Activated naive CD4-positive, alpha-beta T cell (primary cell): ENCODE measurements around the gene LONRF3.
"Not testable (repeated sequence)": the region's sequence is repeated elsewhere in the genome, so short reads cannot be mapped to it uniquely, and the experiment has no call there.

Source experiments
- DNase-seq, 4 experiments: peaks; one replicate each; lab custom pipeline; 2025; lab: John Stamatoyannopoulos, UW

The LONRF3 gene

DNA sequence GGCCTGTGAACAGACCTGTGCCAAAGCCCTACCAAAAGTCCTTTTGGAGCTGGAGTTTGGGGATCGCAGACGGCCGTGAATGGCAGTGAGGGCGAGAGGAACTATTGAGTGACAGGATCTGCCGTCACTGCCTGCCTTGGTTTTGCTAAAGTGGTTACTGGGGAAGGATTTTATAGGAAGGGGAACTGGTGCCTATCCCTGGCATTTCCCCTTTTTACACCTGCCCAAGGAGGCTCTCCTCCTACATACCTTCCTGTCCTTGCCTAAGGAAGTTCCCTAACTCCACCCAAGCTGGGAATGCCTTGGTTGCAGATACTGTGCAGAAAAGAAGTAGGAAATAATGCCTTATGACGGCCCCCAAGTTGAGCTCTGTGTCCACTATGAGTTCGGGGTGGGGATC, 14.5 kb downstream of the LONRF3 start:
- DNase-seq, result no peak

GRCh38 chrX:118989886-118990285, 15.5 kb downstream of the LONRF3 start:
- no peak for DNase-seq

DNA sequence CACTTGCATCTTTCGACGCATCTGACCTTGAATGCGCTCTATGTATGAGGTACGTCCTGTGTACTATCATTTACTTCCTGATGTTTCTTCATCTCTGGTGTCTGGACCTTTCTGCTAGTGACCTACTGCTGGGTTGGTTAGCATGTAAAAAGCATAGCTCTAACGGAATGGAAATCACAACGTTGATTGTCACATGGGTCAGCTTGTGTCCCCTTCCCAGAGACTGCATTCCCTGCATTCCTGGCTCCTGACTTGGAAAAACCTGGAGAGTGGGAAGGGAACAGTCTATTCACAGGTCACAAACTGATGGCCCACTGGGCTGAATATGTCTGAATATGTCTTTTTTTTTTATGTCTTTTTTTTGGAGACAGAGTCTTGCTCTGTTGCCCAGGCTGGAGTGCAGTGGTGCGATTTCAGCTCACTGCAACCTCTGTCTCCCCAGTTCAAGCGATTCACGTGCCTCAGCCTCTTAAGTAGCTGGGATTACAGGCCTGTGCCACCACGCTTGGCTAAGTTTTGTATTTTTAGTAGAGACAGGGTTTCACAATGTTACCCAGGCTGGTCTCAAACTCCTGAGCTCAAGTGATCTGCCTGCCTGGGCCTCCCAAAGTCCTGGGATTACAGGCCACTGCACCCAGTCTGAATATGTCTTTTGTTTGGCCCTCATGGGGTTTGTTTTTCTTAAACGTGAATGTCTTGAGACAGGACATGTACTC, 16.3 kb downstream of the LONRF3 start:
- no peak for DNase-seq

DNA sequence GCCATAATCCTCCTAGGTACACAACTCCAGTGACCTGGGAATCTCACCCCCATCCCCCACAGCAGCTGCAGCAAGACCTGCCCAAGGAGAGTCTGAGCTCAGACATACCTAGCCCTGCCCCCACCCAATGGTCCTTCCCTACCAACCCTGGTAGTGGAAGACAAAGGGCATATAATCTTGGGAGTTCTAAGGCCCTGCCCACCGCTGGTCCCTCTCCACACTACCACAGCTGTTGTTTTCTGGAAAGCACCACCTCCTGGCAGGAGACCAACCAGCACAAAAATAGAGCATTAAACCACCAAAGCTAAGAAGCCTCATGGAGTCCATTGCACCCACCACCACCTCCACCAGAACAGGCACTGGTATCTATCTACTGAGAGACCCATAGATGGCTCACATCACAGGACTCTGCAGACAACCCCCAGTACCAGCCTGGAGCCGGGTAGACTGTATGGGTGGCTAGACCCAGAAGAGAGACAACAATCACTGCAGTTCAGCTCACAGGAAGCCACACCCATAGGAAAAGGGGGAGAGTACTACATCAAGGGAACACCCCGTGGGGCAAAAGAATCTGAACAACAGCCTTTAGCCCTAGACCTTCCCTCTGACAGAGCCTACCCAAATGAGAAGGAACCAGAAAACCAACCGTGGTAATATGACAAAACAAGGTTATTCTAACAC, 18.2 kb downstream of the LONRF3 start:
- peak in 2 of 4 experiments; percentile 1 to 5 for DNase-seq

GRCh38 chrX:119003462-119003861, 29.0 kb downstream of the LONRF3 start:
- no peak for DNase-seq

GRCh38 chrX:119004920-119005524, 30.6 kb downstream of the LONRF3 start:
- peak; percentile 2 to 49 (median 6) for DNase-seq

DNA sequence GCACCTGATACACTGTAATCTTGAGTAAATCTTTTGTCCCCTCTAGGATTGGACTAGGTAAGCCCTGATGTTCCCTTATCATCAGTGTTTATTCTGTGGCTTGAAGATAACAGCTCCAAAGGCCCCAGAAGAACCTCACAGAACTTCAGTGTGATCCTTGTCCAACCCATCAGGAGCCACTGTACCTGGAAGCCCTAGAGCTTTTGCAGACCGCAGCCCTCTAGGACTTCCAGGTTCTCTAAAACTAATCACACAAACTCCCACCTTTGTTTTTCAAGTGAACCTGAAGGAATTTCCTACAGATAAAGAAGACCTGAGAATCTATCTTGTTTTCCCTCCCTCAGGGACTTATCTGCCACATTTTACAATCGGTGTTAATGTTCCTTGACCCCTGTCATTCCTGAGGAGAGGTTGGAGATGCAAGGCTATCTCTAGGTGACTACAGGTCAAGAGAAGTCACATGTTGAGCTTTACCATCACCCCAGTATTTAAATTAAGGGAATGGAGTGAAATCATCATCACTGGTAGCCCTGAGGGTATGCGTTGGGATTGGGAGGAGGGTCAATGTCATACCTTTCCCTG, 32.9 kb downstream of the LONRF3 start:
- DNase-seq, result no peak

DNA sequence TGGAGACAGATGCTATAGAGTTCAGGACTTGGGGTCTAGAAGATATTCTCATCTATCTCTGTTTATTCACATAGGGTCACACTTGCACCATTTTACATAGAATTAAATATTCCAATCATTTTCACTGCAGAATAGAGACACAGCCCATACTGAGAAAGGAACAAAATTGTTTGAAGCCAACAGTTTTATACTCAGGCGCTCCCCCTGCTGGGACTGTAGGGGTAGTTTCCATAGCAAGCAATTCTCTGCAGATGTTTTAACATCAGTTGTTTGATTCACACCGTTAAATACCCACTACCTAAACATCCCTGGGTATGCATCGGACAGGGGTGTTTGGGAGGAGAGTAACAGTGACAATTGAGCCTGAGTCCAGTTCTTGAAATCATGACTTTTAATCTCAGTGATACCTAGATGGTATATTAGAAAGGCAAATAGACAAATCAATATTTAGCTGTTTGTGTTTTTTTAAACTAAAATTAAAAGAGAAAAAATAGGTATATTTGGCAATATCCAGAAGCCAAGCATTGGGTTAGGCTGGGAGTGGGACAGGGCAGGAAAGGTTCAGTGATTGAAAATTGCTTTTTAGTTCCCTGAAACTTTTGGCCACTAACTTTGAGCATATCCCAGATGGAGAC, 33.8 kb downstream of the LONRF3 start:
- DNase-seq, result peak in 1 of 4 experiments; percentile 19

DNA sequence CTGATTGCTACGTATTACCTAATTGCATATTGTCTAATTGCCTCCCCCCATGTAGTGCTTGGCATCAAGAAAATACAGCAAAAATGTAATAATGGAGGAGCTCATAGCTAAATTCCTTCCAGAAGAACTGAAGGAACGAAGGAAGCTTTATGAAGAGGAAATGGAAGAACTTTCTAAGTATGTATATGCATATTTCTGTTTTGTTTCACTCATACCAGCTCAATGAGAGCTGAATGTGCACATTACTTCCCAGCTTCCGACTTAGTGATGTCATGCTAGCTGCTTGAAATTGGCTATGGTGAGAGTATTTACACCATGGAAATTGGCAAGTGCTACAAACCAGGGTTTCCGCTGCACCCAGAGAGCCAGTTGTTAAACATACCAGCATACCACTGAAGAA, 34.7 kb downstream of the LONRF3 start:
- no peak for DNase-seq

DNA sequence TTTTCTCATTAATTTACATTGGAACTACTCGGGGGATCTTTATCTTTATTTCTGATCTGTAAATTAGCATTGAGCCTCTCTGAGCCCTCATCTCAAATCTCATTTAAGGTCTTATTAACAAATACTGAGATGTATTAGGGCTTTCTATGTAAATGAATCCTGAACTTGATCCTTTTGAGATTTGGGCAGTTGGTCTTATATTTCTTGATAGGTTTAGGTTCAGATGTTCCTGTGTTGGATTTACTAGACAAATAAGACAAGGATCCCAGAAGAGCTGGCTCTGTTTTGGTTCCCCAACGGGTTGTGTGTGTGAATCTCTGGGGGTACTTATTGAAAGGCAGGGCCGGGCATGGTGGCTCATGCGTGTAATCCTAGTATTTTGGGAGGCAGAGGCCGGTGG, 36.1 kb downstream of the LONRF3 start:
- DNase-seq, result no peak

DNA sequence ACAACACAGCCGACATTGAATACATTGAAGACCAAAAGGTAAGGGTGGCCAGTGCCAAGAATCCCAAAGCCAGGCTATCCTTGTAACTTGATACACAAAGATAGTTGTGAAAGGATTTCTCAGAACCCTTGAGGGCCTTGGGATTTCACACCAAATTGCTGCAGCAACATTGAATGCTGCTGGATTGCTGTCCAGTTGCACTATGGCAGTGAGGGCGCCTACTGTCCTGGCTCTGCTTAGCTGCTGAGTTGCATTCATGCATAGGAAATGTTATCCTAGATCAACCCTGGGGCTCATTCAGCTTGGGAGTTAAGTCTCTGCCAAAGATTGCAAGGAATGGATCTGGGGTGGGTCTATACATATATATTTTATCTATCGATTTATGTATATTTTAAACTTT, 38.7 kb downstream of the LONRF3 start:
- no peak for DNase-seq

- no peak for DNase-seq
These were observed 41.2 kb downstream of the LONRF3 start for GRCh38 chrX:119015407-119016237.

- no peak for DNase-seq
These were observed 42.7 kb downstream of the LONRF3 start for GRCh38 chrX:119017077-119017476.

DNA sequence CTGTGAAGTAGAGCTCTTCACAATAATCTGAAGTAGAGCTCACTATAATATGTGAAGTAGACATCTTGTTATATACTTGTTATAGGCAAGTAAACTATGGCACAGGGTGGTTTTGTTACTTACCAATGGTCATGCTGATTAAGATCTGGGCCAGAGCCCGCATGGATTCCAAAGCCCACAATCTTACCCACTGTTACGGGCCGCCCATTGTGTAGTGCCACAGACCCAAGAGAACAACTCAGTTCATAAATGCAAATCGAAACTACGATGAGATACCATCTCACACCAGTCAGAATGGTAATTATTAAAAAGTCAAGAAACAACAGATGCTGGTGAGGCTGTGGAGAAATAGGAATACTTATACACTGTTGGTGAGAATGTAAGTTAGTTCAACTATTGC, 51.5 kb downstream of the LONRF3 start:
- no peak for DNase-seq

DNA sequence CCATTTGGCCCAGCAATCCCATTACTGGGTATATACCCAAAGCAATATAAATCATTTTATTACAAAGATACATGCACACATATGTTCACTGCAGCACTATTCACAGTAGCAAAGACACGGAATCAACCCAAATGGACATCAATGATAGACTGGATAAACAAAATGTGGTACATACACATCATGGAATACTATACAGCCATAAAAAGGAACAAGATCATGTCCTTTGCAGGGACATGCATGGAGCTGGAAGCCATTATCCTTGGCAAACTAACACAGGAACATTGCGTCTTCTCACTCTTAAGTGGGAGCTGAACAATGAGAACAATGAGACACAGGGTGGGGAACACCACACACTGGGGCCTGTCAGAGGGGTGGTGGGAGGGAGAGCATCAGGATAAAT, 51.9 kb downstream of the LONRF3 start:
- DNase-seq, result not testable (repeated sequence)

DNA sequence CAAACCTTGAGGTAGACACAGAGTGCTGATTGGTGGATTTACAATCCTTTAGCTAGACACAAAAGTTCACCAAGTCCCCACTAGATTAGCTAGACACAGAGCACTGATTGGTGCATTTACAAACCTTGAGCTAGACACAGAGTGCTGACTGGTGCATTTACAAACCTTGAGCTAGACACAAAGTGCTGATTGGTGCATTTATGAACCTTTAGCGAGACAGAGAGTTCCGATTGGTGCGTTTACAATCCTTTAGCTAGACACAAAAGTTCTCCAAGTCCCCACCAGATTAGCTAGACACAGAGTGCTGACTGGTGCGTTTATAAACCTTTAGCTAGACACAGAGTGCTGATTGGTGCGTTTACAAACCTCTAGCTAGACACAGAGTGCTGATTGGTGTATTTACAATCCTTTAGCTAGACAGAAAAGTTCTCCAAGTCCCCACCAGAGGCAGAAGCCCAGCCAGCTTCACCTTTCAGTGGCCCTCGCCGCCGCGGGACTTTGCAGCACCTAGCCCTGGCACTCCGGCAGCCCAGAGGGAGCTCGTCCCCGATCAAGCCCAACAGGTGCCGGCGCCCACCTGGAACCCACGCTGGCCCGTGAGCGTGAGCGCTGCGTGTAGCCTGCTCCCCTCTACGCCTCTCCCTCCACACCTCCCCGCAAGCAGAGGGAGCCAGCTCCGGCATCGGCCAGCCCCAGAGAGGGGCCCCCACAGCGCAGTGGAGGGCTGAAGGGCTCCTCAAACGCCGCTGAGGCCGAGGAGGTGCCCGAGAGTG, 53.7 kb downstream of the LONRF3 start:
- DNase-seq, result not testable (repeated sequence)

DNA sequence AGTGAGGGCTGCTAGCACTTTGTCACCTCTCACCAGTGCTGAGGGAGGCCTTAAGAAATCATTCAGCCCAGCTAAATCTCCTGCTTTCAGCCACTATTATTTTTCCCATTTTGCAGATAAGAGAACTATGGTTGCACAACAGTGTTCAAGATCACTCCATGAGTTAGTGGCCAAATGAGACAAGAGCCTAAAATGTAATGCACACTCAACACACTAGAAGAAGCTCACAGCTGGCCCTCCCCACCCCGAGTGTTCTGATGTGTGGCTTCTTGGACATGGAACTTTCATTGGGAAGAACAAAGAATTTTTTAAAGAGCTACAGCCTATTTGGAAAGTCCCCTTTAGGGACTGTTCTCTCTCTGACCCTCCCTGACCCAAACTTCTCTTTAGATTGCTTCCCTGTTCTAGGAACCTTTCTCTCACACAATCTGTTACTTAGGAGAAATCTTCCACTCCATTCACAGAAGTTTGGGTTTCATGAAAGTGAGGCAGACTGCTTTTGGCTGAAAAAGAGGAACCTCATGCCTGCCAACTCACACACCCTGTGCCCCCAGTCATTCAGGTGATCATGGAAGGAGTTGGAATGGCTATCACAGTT, 54.4 kb downstream of the LONRF3 start:
- DNase-seq, result no peak

- DNase-seq, result not testable (repeated sequence)
These were observed 55.2 kb downstream of the LONRF3 start for GRCh38 chrX:119029656-119030055.

GRCh38 chrX:119030990-119031389, 56.6 kb downstream of the LONRF3 start:
- DNase-seq, result no peak
